Renal cortical epithelial cell (primary cell): ENCODE results near the gene CGN. TPM values are rescaled to one million over a fixed set of nuclear protein-coding genes. Genes with fewer than 3 reads are reported as not detected.

Experiments used
- DNase-seq: peaks from one replicate; pipeline ENCODE4 v3.0.0-alpha.2; 2011; ENCODE audit warnings: low read depth
- total RNA-seq: library from RNA; depleted of rRNA; stranded (reverse); fragments of >200 nt; gene quantifications from 2 replicates; pipeline ENCODE4 v1.2.3, GENCODE V29; 2014

Gene CGN
- total RNA-seq, result 6.6 and 13.2 TPM in 2 replicates

- peak; percentile 72 for DNase-seq
Measured at GRCh38 chr1:151510957-151511635, at the start of gene CGN. CGN (plus strand) TSS chr1:151511387; CDS start chr1:151518520, 7,133 bp downstream.

GRCh38 chr1:151461694-151462093, 49.5 kb upstream of the CGN start:
- DNase-seq, result no peak

GRCh38 chr1:151465026-151465425, 46.2 kb upstream of the CGN start:
- no peak for DNase-seq

GRCh38 chr1:151472856-151473731, 38.1 kb upstream of the CGN start:
- peak; percentile 24 for DNase-seq

- no peak for DNase-seq
Measured at GRCh38 chr1:151474745-151475144, 36.4 kb upstream of the CGN start.

- peak; percentile 19 for DNase-seq
Measured at GRCh38 chr1:151475175-151475574, 36.0 kb upstream of the CGN start.

GRCh38 chr1:151476083-151476482, 35.1 kb upstream of the CGN start:
- peak; percentile 25 for DNase-seq

- no peak for DNase-seq
Measured at GRCh38 chr1:151477066-151477465, 34.1 kb upstream of the CGN start.

- DNase-seq, result peak; percentile 46
Measured at GRCh38 chr1:151478140-151478812, 32.9 kb upstream of the CGN start.

- peak; percentile 83 for DNase-seq
Measured at GRCh38 chr1:151478923-151479322, 32.3 kb upstream of the CGN start.

- peak; percentile 45 for DNase-seq
Measured at GRCh38 chr1:151479462-151479861, 31.7 kb upstream of the CGN start.

GRCh38 chr1:151482017-151482416, 29.2 kb upstream of the CGN start:
- DNase-seq, result no peak

GRCh38 chr1:151485685-151486255, 25.4 kb upstream of the CGN start:
- DNase-seq, result no peak

GRCh38 chr1:151486557-151486956, 24.6 kb upstream of the CGN start:
- DNase-seq, result no peak

GRCh38 chr1:151491641-151492040, 19.5 kb upstream of the CGN start:
- no peak for DNase-seq

GRCh38 chr1:151492120-151492519, 19.1 kb upstream of the CGN start:
- no peak for DNase-seq

- no peak for DNase-seq
Measured at GRCh38 chr1:151493042-151493441, 18.1 kb upstream of the CGN start.

GRCh38 chr1:151494741-151495281, 16.4 kb upstream of the CGN start:
- peak; percentile 93 for DNase-seq

GRCh38 chr1:151495316-151495715, 15.9 kb upstream of the CGN start:
- DNase-seq, result no peak

GRCh38 chr1:151499365-151499764, 11.8 kb upstream of the CGN start:
- no peak for DNase-seq

GRCh38 chr1:151499930-151500329, 11.3 kb upstream of the CGN start:
- no peak for DNase-seq

GRCh38 chr1:151501474-151501873, 9.7 kb upstream of the CGN start:
- peak; percentile 40 for DNase-seq
